ENCODE measurements around the gene UTS2R.

UTS2R gene

DNA sequence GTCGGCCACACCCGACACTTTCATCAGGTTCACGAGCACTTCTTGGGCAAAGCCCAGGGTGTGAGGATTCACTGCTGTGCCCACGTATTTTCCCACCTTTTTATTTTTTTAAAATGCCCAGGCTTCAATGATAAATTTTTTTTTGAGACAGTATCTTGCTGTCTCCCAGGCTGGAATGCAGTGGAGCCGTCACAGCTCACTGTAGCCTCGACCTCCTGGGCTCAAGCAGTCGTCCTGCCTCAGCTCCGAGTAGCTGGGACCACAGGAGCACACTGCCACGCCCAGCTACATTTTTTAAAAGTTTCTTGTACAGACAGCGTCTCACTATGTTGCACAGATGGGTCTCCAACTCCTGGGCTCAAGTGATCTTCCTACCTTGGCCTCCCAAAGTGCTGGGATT, 17.8 kb downstream of the UTS2R start:
- TF ChIP-seq, protein P1, sequence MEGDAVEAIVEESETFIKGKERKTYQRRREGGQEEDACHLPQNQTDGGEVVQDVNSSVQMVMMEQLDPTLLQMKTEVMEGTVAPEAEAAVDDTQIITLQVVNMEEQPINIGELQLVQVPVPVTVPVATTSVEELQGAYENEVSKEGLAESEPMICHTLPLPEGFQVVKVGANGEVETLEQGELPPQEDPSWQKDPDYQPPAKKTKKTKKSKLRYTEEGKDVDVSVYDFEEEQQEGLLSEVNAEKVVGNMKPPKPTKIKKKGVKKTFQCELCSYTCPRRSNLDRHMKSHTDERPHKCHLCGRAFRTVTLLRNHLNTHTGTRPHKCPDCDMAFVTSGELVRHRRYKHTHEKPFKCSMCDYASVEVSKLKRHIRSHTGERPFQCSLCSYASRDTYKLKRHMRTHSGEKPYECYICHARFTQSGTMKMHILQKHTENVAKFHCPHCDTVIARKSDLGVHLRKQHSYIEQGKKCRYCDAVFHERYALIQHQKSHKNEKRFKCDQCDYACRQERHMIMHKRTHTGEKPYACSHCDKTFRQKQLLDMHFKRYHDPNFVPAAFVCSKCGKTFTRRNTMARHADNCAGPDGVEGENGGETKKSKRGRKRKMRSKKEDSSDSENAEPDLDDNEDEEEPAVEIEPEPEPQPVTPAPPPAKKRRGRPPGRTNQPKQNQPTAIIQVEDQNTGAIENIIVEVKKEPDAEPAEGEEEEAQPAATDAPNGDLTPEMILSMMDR (conservative IDR thresholded peaks at IDR 0.05; ENCODE audit: low read length) = no peak
- no peak overlapping the region for H3K4me3 ChIP-seq (ENCODE audit: low read length)
- DNase-seq (ENCODE audit: low read depth) = no peak

DNA sequence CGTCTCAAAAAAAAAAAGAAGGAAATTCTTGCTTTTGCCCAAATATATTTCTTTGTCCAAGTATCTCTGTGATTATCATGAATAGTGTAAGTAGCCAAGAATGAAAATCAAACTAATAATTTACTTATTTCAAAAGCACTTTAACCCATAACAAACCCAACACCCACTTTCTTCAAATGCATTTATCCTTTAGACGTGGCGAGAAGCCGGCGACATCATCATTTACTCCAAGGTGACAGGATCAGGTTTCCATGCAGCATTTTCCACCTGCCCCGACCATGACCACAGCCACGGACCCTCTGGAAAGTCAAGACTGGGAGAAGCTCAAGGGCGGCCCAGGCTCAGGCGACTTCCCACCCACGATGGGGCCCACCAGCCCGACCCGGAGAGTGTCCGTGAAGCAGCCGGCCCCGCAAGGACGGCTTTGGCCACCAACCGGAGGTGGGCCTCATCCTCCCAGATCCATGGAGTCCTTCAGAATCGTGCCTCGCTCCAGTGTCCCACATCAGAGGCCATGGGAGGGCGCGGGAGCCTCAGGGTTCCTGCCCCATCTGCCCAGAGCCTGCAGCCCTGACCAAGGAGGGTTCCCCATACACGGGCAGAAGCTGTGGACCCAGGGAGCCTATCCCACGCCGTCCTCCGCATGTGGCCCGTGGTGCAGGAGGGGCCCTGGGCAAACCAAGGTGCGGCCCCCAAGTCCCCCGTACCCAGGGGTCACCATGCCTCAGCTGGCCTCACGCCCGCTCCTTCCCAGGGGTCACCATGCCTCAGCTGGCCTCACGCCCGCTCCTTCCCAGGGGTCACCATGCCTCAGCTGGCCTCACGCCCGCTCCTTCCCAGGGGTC, 18.7 kb downstream of the UTS2R start:
- TF ChIP-seq, protein P1 (conservative IDR thresholded peaks at IDR 0.05; ENCODE audit: low read length) = no peak
- DNase-seq (ENCODE audit: low read depth) = no peak

DNA sequence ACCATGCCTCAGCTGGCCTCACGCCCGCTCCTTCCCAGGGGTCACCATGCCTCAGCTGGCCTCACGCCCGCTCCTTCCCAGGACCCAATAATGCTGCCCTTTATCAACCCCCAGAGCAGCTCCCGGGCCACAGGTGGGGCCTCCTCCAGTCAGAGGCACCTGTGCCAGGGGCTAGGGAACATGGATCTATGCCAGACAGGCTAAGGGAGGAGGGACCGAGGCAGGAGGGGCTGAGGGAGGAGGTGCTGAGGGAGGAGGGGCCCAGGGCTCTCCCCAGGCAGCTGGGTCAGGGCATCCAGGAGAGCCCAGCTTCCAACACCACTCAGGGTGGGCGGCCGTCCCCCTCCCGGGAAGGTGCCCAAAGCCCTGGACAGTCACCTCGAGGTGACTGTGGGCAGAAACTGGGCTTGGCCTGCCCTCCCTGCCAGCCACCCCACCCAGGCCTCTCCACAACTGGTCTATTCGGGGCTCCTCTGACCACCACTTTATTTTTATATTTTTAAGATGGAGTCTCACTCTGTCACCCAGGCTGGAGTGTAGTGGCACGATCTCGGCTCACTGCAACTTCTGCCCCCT, 19.4 kb downstream of the UTS2R start:
- DNase-seq (ENCODE audit: low read depth) = no peak
- TF ChIP-seq, protein P1 (conservative IDR thresholded peaks at IDR 0.05; ENCODE audit: low read length) = no peak
- no peak overlapping the region for H3K4me3 ChIP-seq (ENCODE audit: low read length)

More for the DNA sequence above, 18.7 kb downstream of the UTS2R start:
- H3K4me3 ChIP-seq (ENCODE audit: low read length) = no peak overlapping the region

DNA sequence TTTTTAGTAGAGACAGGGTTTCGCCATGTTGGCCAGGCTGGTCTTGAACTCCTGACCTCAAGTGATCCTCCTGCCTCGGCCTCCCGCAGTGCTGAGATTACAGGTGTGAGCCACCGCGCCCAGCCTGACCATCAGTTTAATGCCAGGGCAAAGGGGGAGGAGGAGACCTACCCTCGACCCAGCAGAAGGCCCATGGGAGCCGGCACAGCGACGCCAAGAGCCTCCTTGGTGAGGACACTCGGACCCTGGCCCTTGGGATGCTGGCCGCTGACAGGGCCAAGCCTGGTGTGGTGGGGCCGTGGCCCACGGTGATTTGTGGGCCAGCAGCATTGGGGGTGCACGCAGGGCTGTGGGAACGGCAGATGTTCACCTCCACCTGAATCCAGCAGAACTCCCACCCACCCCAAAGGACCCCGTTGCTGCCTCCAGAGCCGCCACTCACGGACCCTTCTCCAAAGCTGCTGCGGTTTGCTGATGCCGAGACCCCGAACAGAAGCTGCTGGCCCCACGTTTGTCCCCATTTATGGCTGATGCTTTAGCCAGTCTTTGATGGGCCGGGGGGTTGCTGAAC, 20.0 kb downstream of the UTS2R start:
- TF ChIP-seq, protein P1 (conservative IDR thresholded peaks at IDR 0.05; ENCODE audit: low read length) = no peak
- no peak for DNase-seq (ENCODE audit: low read depth)
- H3K4me3 ChIP-seq (ENCODE audit: low read length) = no peak overlapping the region

DNA sequence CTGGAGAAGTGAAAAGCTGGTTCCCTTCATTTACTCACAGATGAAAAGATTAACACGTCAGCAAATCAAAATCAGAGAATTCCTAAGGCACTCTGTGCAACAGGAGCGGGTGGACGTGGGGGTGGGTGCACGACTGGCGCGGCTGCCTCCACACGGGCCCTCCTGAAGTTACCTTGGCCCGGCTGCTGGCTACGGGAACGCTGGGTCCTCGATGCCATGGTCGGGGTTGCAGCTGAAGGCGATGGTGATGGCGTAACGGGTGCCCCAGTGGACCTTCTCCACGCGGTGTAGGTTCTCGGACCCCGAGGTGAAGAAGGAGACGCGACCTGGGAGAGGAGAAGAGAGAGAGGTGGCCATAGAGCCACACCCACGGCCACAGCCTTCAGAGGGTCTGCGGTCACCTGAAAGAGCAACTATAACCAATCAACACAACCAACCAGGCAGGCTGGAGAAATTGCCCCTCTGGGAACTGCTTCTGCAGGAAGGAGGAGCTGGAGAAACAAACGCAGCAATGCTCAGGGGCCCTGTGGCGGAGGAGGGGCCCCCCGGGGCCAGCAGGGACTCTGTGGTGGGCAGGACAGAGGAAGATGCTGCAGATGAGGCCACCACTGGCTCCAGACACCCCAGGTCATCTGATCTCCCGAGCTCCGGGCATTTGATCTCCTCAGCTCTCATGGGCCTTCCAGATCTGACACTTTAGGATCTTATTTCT, 20.8 kb downstream of the UTS2R start:
- TF ChIP-seq, protein P1 (conservative IDR thresholded peaks at IDR 0.05; ENCODE audit: low read length) = no peak
- no peak for DNase-seq (ENCODE audit: low read depth)
- H3K4me3 ChIP-seq (ENCODE audit: low read length) = no peak overlapping the region

DNA sequence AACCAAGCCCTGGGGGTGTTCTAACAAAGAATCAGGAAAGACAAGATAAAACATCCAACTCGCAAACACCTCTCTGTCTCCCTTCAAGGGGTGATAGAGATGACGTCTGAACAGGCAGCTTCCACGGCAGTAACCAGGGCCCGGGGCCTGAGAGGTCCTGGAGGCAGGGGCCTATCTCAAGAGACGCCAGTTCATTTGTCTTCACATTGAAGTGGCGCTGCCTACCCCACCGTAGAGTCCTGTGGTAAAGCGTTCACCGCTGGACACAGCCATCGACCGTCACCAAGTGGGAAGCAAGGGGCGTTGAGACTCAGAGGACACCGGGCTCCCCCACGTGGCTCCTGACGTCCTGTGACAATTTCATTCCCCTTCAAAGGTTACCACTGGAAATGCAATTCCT, 21.4 kb downstream of the UTS2R start:
- TF ChIP-seq, protein P1 (conservative IDR thresholded peaks at IDR 0.05; ENCODE audit: low read length) = no peak
- DNase-seq (ENCODE audit: low read depth) = no peak
- H3K4me3 ChIP-seq (ENCODE audit: low read length) = no peak overlapping the region
